Erythroblast (primary cell): ENCODE measurements around the gene ZBTB7C.

ENCODE experiments used
- DNase-seq, 2 experiments: peaks; one replicate each; lab custom pipeline; 2025; lab: John Stamatoyannopoulos, UW
- GATA1 ChIP-seq: IDR thresholded peaks from 2 replicates; pipeline ENCODE4 v1.6.1; 2011; ENCODE audit warnings: low read depth, mild to moderate bottlenecking, control low read depth, low read length, moderate library complexity
- POLR2A ChIP-seq: IDR thresholded peaks from 2 replicates; pipeline ENCODE4 v1.6.1; 2011; ENCODE audit warnings: mild to moderate bottlenecking, low read length

ZBTB7C gene

DNA sequence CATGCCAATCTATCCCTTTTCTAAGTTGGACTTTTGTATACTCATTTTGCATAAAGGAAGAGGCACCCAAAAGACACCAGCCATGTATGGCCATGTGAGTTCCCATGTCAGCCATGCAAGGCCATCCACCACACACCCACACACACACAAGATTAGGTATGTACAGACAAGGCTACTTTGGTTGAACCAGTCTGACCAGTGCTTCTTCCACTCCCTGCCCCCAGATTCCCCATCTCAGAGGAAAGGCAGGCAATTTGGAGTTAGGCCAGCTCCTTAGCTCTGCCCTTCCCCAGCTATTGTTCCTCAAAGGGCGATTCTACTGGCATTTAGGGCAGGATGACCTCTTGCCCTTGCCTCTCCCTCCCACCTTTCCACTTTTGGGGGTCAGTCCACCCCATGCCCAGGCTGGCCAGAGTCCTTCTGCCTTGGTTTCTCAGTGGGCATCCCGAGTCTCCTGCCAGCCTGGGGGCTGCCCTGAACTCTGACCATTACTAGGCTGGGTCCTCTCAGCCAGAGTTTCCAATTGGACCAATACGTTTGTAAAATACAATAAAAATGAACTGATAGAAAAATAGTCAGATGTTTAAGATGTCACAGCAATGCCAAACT lies 101.1 kb downstream of the ZBTB7C start:
- no peak for TF ChIP-seq GATA1
- no peak for TF ChIP-seq POLR2A
- DNase-seq = no peak

GRCh38 chr18:48306838-48307237 lies 102.3 kb downstream of the ZBTB7C start:
- TF ChIP-seq GATA1 (no peak), POLR2A (no peak)
- no peak for DNase-seq

- no peak for TF ChIP-seq POLR2A
- no peak for TF ChIP-seq GATA1
- DNase-seq = no peak
Measured at GRCh38 chr18:48304906-48305693, 104.1 kb downstream of the ZBTB7C start.

- no peak for DNase-seq
- no peak for TF ChIP-seq GATA1
- no peak for TF ChIP-seq POLR2A
Measured at GRCh38 chr18:48303883-48304282, 105.3 kb downstream of the ZBTB7C start.

DNA sequence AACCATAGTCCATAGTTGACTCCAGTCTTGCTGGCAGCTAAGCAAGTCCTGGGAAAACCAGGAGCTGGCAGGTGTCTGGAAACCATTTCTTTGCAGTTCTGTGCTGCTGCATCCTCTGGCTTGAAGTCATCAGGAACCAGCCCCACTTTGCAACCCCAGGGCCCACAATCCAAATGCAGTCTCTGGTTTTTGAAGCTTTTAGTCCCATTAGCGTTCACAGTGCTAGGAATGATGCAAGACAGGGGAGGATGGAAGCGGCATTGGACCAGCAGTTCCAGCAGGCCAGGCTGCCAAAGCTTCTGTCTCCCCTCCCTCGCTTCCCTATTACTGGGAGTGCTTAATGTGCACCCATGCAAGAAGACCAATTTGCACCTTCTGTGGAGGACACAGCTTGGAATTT lies 106.4 kb downstream of the ZBTB7C start:
- DNase-seq = no peak
- TF ChIP-seq POLR2A (no peak), GATA1 (no peak)

DNA sequence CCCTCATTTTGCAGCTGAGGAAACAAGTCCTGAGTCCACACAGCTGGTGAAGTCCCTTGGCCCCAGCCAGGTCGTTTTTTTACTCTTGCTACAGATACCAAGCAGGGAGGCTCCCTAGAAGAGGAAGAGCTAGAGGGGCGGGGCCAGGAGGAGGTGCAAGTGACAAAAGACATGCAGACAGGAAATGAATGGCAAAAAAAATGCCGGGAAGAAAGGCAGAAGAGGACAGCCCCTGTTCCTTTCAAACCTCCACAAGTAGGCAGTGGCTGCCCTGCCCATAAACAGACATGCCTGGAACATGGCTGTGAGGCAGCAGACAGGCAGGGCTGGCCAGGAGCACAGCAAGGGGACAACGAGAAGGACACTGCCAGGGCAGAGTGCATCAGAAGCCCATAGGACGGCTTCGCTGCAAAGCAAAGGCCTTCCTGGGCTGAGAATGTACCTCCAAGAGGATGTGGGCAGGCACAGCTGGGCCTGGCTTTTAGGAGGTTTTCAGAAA lies 108.7 kb downstream of the ZBTB7C start:
- no peak for DNase-seq
- TF ChIP-seq GATA1 (no peak), POLR2A (no peak)

GRCh38 chr18:48297139-48297538 lies 112.0 kb downstream of the ZBTB7C start:
- TF ChIP-seq POLR2A (no peak), GATA1 (no peak)
- DNase-seq = no peak

GRCh38 chr18:48296581-48296980 lies 112.6 kb downstream of the ZBTB7C start:
- no peak for DNase-seq
- TF ChIP-seq POLR2A (no peak), GATA1 (no peak)

DNA sequence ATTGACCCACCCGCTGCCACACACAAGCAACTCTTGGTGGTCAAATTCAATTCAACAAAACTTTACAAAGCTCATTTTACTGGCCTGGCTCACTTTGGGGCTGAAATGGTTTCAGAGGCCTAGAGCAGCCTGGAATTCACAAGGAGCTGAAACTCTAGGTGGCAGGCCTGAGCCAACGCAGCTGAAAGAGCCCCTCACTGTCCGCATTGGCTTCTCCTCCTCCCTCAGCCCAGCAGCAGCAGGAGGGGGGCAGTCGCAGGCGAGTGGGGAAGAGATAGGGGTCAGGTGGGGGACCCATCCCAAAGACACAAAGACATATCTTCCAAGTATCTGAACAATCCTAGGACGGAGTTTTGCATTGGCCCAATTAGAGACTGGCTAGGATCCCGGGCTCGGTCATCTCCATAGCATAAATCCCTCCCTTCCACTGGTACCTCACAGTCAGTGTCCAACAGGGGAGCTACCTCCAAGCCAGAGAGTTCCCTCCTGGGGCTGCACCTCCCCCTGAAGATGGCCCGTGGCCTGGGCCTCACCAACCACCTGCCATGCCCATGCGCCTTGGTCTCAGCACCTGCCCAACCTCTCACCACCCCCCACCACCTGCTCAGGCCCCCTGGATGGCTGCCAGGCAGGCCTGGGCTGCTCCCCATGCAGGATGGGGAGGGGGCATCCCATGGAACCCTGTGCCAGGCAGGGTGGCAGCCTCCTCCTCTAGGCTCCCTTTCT lies 113.4 kb downstream of the ZBTB7C start:
- TF ChIP-seq POLR2A = no peak
- TF ChIP-seq GATA1 = no peak
- DNase-seq = no peak

GRCh38 chr18:48294899-48295585 lies 114.1 kb downstream of the ZBTB7C start:
- DNase-seq = no peak
- TF ChIP-seq POLR2A = no peak
- no peak for TF ChIP-seq GATA1

DNA sequence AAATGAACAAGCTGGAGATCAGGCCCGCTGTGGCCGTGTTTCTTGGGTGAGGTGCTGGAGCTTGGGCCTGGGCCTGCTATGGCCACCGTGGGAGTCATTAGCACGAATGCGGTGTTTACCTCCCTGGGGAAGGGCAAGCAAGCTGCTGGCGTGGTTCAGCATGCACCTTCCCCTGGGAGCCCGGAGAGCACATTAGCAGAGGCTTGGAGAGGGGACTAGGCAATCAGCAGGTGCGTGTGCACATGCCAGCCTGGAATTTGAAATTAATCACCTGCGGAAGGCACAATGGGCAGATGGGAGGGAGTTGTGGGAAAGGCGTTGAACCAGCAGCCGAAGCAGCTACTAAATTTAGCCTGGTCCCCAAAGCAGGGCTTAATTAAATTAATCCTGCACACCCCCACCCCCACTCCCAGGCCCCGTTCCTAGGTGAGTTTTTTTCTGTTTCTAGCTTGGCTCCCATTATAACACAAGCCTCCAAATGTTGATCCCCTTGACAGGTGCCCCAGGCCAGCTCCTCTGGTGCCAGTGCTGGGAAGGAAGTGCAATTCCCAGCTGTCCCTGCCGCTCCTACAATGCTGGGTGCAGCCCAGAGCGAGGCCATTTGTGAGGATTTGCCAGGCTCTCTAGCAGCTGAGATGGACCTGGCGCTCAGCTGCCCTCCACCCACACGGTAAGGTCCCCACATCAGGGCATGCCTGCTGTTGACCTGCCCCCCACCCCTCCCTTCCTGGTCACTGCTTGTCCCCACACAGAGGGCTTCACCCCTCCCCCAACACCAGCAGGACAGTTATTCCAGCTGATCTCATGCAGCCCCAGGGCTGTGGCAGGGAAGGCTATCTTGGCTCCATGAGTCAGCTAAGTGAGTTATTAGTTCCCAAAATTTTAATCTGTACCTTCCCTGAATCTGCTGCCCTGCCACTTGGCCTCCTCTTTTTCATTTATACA lies 115.0 kb downstream of the ZBTB7C start:
- DNase-seq = no peak

GRCh38 chr18:48292782-48293424 lies 116.3 kb downstream of the ZBTB7C start:
- no peak for TF ChIP-seq GATA1
- no peak for TF ChIP-seq POLR2A

More for the DNA sequence above, 115.0 kb downstream of the ZBTB7C start:
- TF ChIP-seq GATA1 = no peak
- TF ChIP-seq POLR2A = no peak

More at GRCh38 chr18:48292782-48293424, 116.3 kb downstream of the ZBTB7C start:
- DNase-seq = no peak
